ENCODE results near the gene CCAR1.
"Not testable (repeated sequence)": the region's sequence is repeated elsewhere in the genome, so short reads cannot be mapped to it uniquely, and the experiment has no call there.

CCAR1 gene

GRCh38 chr10:68720793-68721672, at the start of gene CCAR1:
CCAR1 (plus strand) TSS chr10:68721239; CDS start chr10:68722505, 1,266 bp downstream.
- DNase-seq (ENCODE audit: low read depth, low spot score), result peak; percentile 92

- DNase-seq (ENCODE audit: low read depth, low spot score), result no peak
Observed at GRCh38 chr10:68684413-68684812, 36.6 kb upstream of the CCAR1 start.

- DNase-seq (ENCODE audit: low read depth, low spot score), result no peak
Observed at GRCh38 chr10:68696018-68696417, 25.0 kb upstream of the CCAR1 start.

GRCh38 chr10:68697106-68697505, 23.9 kb upstream of the CCAR1 start:
- DNase-seq (ENCODE audit: low read depth, low spot score), result no peak

GRCh38 chr10:68700197-68700596, 20.8 kb upstream of the CCAR1 start:
- no peak for DNase-seq (ENCODE audit: low read depth, low spot score)

- no peak for DNase-seq (ENCODE audit: low read depth, low spot score)
Observed at GRCh38 chr10:68705548-68705947, 15.5 kb upstream of the CCAR1 start.

GRCh38 chr10:68708987-68709386, 12.1 kb upstream of the CCAR1 start:
- DNase-seq (ENCODE audit: low read depth, low spot score), result not testable (repeated sequence)

- not testable (repeated sequence) for DNase-seq (ENCODE audit: low read depth, low spot score)
Observed at GRCh38 chr10:68713065-68713464, 8.0 kb upstream of the CCAR1 start.

- DNase-seq (ENCODE audit: low read depth, low spot score), result no peak
Observed at GRCh38 chr10:68717435-68717834, 3.6 kb upstream of the CCAR1 start.

- no peak for DNase-seq (ENCODE audit: low read depth, low spot score)
Observed at GRCh38 chr10:68721673-68722335, 765 bp downstream of the CCAR1 start.

- DNase-seq (ENCODE audit: low read depth, low spot score), result no peak
Observed at GRCh38 chr10:68725016-68725415, 4.0 kb downstream of the CCAR1 start.

- no peak for DNase-seq (ENCODE audit: low read depth, low spot score)
Observed at GRCh38 chr10:68727146-68727545, 6.1 kb downstream of the CCAR1 start.

- DNase-seq (ENCODE audit: low read depth, low spot score), result no peak
Observed at GRCh38 chr10:68732651-68733050, 11.6 kb downstream of the CCAR1 start.

GRCh38 chr10:68734349-68734748, 13.3 kb downstream of the CCAR1 start:
- no peak for DNase-seq (ENCODE audit: low read depth, low spot score)

- no peak for DNase-seq (ENCODE audit: low read depth, low spot score)
Observed at GRCh38 chr10:68735119-68735518, 14.1 kb downstream of the CCAR1 start.

GRCh38 chr10:68735739-68736138, 14.7 kb downstream of the CCAR1 start:
- not testable (repeated sequence) for DNase-seq (ENCODE audit: low read depth, low spot score)

- not testable (repeated sequence) for DNase-seq (ENCODE audit: low read depth, low spot score)
Observed at GRCh38 chr10:68740676-68741075, 19.6 kb downstream of the CCAR1 start.

GRCh38 chr10:68742397-68742796, 21.4 kb downstream of the CCAR1 start:
- no peak for DNase-seq (ENCODE audit: low read depth, low spot score)

GRCh38 chr10:68752711-68753350, 31.8 kb downstream of the CCAR1 start:
- no peak for DNase-seq (ENCODE audit: low read depth, low spot score)

- no peak for DNase-seq (ENCODE audit: low read depth, low spot score)
Observed at GRCh38 chr10:68756246-68756645, 35.2 kb downstream of the CCAR1 start.

- no peak for DNase-seq (ENCODE audit: low read depth, low spot score)
Observed at GRCh38 chr10:68756766-68757165, 35.7 kb downstream of the CCAR1 start.

- DNase-seq (ENCODE audit: low read depth, low spot score), result no peak
Observed at GRCh38 chr10:68759223-68759863, 38.3 kb downstream of the CCAR1 start.

All from activated CD4-positive, CD25-positive, alpha-beta regulatory T cell treated with anti-CD3 and anti-CD28 coated beads, Interleukin-2, amount 50 U/mL, for 16 hours (primary cell).